ENCODE measurements around the gene ZSCAN22.
"Not testable (repeated sequence)": the region's sequence is repeated elsewhere in the genome, so short reads cannot be mapped to it uniquely, and the experiment has no call there.

ZSCAN22 gene

DNA sequence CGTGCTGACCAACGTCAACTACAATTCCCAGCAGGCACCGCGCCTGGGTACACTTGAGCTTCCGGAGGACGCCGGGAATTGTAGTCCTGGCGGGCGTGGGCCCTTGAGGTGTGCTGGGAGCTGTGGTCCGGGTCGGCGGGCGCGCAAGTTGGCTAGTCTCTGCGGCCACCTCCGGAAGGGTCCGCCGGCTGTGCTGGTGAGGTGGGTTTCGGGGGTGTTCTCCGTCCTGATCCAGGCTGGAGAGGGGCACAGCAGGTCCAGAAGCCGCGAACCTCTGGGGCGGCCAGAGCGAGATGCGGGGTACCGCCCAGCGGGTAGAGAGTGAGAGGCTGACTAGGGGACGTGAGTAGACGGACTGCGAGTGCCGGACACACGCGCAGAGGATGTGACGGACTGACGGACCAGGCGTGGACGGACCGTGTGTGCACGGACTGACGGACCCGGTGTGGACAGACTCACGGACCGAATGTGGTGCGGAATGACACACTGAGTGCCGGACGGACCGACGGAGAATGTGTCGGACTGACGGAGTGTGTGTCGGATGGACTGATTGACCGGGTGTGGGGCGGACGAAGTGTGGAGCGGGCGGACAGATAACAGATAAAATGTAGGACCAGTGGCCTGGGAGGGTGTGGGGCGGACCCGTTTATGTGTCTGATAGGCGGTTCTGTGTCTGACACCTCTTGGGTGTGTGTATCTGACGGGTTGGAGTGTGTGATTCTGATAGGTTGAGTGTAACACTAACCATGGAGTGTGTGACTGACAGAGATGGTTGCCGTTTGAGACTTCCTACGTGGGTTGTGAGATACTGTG lies at the start of gene ZSCAN22:
TSS of gene ZSCAN22 (plus strand) at position 81 of the 813 bp plus-strand sequence. CDS start 7,809 bp downstream, outside the sequence.
- peak; percentile 76 to 83 for DNase-seq

DNA sequence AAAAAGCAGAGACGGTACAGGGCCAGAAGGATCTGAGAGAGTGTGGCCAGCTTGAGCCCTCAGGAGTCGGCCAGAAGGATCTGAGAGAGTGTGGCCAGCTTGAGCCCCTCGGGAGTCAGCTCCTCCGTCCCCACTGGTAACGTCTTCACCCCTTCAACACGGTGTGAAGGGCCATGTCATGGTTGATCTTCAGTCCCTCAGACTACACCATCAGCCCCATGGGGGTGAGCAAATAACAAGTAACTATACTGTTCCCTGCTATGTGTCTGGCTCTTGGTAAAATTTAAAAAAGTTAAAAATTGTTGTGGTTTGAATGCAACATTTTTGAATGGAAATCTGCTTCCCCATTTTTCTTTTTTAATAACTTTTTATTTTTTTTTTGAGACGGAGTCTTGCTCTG lies 49.6 kb upstream of the ZSCAN22 start:
- no peak for DNase-seq

GRCh38 chr19:58277748-58278540 lies 48.9 kb upstream of the ZSCAN22 start:
- no peak for DNase-seq

DNA sequence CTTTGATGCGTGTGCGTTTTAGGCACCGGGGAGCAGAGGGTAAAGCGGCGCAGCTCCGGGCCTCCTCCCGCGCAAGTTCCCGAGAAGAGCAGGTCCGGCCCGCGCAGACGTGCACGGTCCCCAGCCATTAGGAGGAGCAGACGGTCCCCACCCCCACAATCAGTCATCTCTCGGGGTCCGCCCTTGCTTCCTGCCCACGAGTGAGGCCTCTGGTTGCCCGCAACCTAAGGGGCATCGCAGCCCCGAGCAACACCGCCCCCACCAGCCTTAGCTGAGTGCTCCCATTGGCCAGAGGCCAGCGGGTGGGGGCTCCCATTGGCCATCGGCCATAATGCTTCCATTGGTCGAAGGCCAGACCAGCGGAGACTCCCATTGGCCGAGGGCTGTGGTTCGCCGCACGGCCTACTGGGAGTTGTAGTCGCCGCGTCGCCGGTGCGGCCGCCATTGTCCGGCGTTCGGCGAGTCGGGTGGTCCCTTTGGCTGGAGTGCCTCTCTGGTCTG lies 48.2 kb upstream of the ZSCAN22 start, which contains the start of gene ZNF8:
TSS of gene ZNF8 (plus strand) at position 415 of the 501 bp plus-strand sequence. CDS start 127 bp downstream, outside the sequence.
- DNase-seq, result peak; percentile 80 to 97

DNA sequence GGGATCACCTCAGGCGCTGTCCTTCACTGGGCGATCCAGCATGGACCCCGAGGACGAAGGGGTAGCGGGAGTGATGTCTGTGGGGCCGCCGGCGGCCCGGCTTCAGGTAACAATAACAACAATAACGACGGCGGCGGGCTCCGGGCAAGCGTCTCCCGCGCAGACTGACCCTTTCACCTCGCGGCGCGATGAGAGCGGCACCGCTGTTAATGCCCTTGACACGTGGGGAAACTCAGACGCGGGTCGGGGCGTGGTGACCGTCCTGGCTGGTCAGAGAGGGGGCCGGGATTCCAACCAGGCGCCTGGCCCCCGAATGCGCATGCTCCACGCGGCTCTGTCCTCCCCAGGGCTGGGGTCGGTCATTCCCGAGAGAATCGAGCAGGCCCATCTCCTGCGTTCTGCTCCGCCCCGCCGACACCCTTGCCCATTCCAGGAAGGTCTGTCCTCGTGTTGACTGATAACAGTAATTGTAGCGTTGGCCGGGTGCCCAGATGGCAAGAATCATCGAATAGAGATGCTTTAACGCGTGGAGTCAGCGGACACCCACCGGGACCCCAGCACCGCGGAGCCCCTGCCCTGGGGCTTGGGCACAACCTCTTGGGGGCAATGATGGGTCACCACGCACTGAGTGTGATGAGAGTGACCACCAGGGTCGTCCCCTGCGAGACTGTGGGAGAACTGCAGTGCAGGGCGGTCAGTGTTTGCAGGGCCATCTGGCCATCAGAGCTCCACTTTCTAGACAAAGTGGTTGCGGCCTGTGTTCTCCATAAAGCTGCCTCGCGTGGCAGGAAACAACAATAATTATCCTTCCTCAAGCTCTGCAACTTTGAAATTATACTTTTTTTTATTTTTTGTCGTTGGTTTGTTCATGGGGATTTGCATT lies 47.5 kb upstream of the ZSCAN22 start:
- peak in 1 of 2 donors; percentile 25 for DNase-seq

- no peak for DNase-seq
Measured at GRCh38 chr19:58279925-58280316, 46.9 kb upstream of the ZSCAN22 start.

GRCh38 chr19:58284199-58284598 lies 42.6 kb upstream of the ZSCAN22 start:
- no peak for DNase-seq

GRCh38 chr19:58291943-58292342 lies 34.9 kb upstream of the ZSCAN22 start:
- no peak for DNase-seq

- no peak for DNase-seq
Measured at GRCh38 chr19:58294743-58295374, 31.9 kb upstream of the ZSCAN22 start.

DNA sequence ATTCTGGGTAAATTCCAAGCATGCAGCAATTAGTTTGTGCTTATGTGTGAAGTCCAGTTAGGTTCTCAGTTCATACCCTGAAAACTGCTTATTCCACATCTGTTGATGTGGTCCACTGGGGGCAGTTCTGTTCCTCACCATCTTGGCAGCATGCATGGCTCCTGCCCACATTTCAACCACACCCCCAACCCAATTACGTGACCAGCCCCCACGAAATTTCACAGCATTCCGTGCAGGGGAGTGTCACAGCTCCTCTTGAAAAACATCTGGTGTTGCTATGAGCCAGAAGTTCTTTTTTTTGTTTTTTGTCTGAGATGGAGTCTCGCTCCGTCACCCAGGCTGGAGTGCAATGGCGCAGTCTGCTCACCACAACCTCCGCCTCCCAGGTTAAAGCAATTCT lies 30.7 kb upstream of the ZSCAN22 start:
- no peak for DNase-seq

- DNase-seq, result no peak
Measured at GRCh38 chr19:58300620-58301019, 26.2 kb upstream of the ZSCAN22 start.

- DNase-seq, result no peak
Measured at GRCh38 chr19:58304255-58304654, 22.5 kb upstream of the ZSCAN22 start.

GRCh38 chr19:58304748-58305064 lies 22.1 kb upstream of the ZSCAN22 start:
- no peak for DNase-seq

DNA sequence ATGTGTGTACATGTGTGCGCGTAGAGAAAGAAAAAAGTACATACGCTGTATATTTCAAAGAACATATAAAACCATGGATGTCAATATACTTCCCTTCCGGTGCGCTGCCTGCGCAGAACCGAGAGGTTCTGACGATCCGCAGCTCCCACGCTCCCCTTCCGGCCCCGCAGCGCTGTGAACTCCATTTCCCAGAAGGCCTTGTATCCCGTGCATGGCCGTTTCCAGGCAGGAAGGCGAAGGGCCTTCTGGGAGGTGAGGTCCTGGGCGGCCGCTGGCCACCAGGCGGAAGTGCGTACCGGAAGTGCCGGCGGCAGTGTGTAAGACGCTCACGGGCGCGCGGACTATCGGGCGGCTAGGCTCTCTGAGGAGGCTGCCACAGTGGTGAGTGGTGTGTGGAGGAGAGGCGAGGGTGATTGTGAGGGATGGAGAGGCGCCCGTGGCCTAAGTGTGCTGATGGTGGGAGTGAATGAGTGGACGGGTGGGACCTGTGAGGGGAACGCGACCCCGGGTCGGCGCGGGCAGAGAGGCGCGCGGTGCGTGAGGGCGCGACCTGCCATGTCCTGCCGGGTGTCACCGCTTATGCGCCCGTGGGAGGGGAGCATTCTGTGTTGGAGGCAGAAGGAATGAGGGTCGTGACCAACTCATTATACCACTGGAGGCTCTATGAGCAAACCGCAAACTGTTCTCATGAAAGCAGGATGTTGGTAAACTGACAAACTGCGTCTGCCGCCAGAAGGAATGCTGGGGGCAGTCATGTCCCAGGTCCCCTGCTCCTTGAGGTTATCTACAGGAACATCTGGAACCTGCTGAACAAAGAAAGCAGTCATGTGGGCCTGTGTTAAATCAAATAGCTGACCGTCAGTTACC lies 21.5 kb upstream of the ZSCAN22 start, which contains the start of gene ERVK3-1:
TSS of gene ERVK3-1 (plus strand) at position 313 of the 867 bp plus-strand sequence. CDS start 6,792 bp downstream, outside the sequence.
- peak; percentile 82 to 93 for DNase-seq

GRCh38 chr19:58305932-58306323 lies 20.9 kb upstream of the ZSCAN22 start:
- no peak for DNase-seq

DNA sequence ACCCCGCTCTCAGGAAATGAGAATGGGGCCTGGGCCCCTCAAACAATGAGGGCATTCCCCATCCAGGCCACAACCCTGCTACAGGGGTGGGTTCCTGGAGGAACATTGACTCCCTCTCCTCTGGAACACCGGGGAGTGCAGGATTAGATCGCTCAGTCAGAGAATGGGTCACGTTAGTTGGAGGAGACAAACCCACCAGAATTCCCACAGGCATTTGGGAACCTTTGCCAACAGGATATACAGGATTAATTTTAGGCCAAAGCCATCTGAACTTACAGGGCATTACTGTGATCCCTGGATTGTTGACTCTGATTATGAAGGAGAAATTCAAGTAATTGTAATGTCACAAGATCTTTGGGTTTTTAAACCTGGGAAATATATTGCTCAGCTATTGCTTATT lies 19.1 kb upstream of the ZSCAN22 start:
- no peak for DNase-seq

DNA sequence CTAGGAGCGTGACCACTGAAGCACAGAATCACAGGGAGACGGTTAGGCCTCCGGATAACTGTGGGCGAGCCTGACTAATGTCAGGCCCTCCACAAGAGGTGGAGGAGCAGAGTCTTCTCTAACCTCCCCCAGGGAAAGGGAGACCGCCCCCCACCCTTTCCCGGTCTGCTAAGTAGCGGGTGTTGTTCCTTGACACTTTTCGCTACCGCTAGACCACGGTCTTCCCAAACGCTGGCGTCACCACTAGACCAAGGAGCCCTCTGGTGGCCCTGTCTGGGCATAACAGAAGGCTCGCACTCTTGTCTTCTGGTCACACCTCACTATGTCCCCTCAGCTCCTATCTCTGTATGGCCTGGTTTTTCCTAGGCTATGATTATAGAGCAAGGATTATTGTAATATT lies 16.1 kb upstream of the ZSCAN22 start:
- DNase-seq, result not testable (repeated sequence)

DNA sequence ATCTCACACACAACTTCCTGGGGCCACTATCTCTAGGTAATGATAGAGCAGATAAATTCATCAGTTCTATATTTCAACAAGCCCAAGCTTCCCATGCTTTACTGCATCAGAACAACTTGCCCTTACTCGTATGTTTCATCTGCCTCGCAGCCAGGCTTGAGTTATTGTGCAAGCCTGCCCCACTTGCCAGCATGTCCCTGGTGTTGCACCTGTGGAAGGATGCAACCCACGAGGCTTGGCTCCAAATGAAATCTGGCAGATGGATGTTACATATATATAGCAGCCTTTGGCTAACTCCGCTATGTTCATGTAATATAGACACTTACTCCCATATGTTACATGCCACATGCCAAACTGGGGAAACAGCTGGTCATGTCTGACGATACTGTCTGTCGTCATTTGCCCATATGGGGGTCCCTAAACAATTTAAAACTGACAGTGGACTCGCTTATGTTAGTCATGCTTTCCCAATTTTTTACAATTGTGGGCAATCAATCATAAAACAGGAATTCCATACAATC lies 15.4 kb upstream of the ZSCAN22 start:
- DNase-seq, result no peak

DNA sequence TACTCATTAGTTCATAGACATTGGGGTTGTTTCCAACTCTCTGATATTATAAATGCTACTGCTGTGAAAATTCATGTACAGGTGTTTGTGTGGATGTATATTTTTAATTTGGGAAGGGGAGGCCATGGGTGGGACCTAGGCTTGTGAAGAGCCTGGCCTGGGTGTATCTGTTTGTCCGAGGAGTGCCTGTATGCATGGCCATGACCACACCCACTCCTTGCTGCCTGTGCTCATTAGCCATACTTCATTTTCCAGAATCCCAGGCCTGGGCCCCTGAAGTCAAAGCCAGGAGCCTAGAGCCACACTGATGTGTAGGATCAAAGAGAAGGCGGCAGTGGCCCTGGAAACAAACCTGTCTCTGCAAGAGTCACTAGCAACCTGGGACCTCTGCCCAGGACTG lies 11.2 kb upstream of the ZSCAN22 start:
- DNase-seq, result no peak

DNA sequence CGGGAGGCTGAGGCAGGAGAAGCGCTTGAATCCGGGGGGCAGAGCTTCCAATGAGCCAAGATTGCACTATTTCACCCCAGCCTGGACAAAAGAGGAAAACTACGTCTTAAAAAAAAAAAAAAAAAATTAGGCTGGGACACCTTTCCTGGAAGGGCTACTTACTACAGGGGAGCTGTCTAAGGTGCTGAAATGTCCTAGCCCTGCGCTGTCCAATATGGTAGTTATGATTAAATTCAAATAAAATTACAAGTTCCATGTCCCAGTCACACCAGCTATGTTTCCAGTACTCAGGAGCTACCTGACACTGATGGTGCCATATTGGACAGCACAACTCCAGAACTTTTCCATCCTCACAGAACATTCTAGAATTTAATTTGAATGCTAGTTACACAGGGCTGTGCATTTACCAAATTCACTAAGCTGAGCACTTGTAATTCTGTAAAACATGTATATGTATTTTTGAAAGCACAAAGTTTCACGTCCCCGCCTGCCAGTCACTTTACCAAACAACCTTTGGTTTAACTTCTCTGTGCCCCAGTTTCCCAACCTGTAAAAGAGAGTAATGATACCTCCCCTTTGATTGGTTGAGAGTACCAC lies 9.2 kb upstream of the ZSCAN22 start:
- DNase-seq, result no peak

DNA sequence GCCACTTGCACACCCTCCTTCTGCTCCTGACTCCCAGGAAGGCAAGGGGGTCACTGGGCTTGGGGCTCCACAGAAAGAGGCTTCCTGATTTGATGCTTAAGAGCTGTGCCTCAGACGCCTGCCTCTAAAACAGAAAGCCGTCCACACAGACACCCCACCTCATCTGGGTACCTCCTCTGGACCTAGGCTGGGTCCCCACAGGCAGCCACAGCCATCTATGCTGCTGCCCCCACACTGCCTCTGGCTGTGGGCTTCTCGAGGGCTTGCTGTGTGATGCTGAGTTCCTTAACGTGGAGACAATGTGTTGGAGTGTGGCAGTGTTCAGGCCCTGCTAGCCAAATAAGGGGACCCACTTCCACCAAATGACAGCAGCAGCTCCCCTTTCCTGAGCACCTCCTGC lies 8.5 kb upstream of the ZSCAN22 start:
- no peak for DNase-seq
